HepG2 (cell line): ENCODE data around the gene ZNF84. TPM values are rescaled to one million over a fixed set of nuclear protein-coding genes. Genes with fewer than 3 reads are reported as not detected.

Experiments used
- ASH2L ChIP-seq: fragments of 300-600, 200-600 bp; sonication (generic); IDR thresholded peaks from 2 replicates; pipeline ENCODE4 v1.7.0; 2017; ENCODE audit warnings: low read depth, mild to moderate bottlenecking, moderate library complexity, mixed read lengths, low read length; ENCODE audit not compliant: insufficient read length
- CREB1 ChIP-seq, 2 experiments: fragments of 450-650 bp in 1 of 2; IDR thresholded peaks; 2 replicates each; pipeline ENCODE4 v1.6.1; 2016 to 2017; ENCODE audit warnings: control low read depth in 1 of 2, mild to moderate bottlenecking in 1 of 2, missing compliant biosample characterization in 1 of 2, missing genetic modification characterization in 1 of 2
- CREBL2 ChIP-seq: sonication (generic); formaldehyde crosslinking; IDR thresholded peaks from 2 replicates; pipeline ENCODE4 v1.8.1; 2023; ENCODE audit warnings: missing genetic modification reagents, mild to moderate bottlenecking, borderline replicate concordance
- FOXO1 ChIP-seq: sonication (generic); formaldehyde crosslinking; IDR thresholded peaks from 2 replicates; pipeline ENCODE4 v1.4.0; 2020; ENCODE audit warnings: missing genetic modification reagents
- GLMP ChIP-seq: sonication (generic); formaldehyde crosslinking; IDR thresholded peaks from 2 replicates; pipeline ENCODE4 v1.9.0; 2021; ENCODE audit warnings: missing genetic modification reagents, mild to moderate bottlenecking, borderline replicate concordance
- KLF9 ChIP-seq: IDR thresholded peaks from 2 replicates; pipeline ENCODE4 v1.6.1; 2016; ENCODE audit warnings: low read depth
- MTA1 ChIP-seq: sonication (generic); formaldehyde crosslinking; IDR thresholded peaks from 2 replicates; pipeline ENCODE4 v1.4.0; 2020; ENCODE audit warnings: missing genetic modification reagents, mild to moderate bottlenecking, borderline replicate concordance
- MXI1 ChIP-seq: IDR thresholded peaks from 3 replicates; pipeline ENCODE4 v1.6.1; 2012; ENCODE audit warnings: low read depth, low read length, inconsistent platforms, borderline replicate concordance
- SNAI1 ChIP-seq: sonication (generic); formaldehyde crosslinking; IDR thresholded peaks from 2 replicates; pipeline ENCODE4 v1.5.0; 2020; ENCODE audit warnings: mild to moderate bottlenecking, missing genetic modification reagents, borderline replicate concordance
- TAF1 ChIP-seq: sonication (generic); formaldehyde crosslinking; IDR thresholded peaks from 2 replicates; pipeline ENCODE4 v1.4.0; 2020; ENCODE audit warnings: missing genetic modification reagents
- TARDBP ChIP-seq: sonication (generic); formaldehyde crosslinking; IDR thresholded peaks from 2 replicates; pipeline ENCODE4 v1.8.0; 2022; ENCODE audit warnings: mild to moderate bottlenecking, missing genetic modification reagents
- TEAD2 ChIP-seq: sonication (generic); formaldehyde crosslinking; IDR thresholded peaks from 2 replicates; pipeline ENCODE4 v1.9.0; 2021; ENCODE audit warnings: missing genetic modification reagents
- ZBTB1 ChIP-seq: sonication (generic); formaldehyde crosslinking; IDR thresholded peaks from 2 replicates; pipeline ENCODE4 v1.4.0; 2020; ENCODE audit warnings: missing genetic modification reagents, borderline replicate concordance
- ZBTB4 ChIP-seq: sonication (generic); formaldehyde crosslinking; IDR thresholded peaks from 2 replicates; pipeline ENCODE4 v1.4.0; 2020; ENCODE audit warnings: missing genetic modification reagents, mild to moderate bottlenecking, borderline replicate concordance
- ZGPAT ChIP-seq: IDR thresholded peaks from 2 replicates; pipeline ENCODE4 v1.6.1; 2016; ENCODE audit warnings: mild to moderate bottlenecking
- ZMYM3 ChIP-seq: sonication (generic); formaldehyde crosslinking; IDR thresholded peaks from 2 replicates; pipeline ENCODE4 v1.5.1; 2020; ENCODE audit warnings: mild to moderate bottlenecking, missing genetic modification reagents
- ZNF121 ChIP-seq: sonication (generic); formaldehyde crosslinking; IDR thresholded peaks from 2 replicates; pipeline ENCODE4 v1.5.0; 2020; ENCODE audit warnings: mild to moderate bottlenecking, missing genetic modification reagents
- ZNF136 ChIP-seq: sonication (generic); formaldehyde crosslinking; IDR thresholded peaks from 2 replicates; pipeline ENCODE4 v1.8.1; 2022; ENCODE audit warnings: low read depth, mild to moderate bottlenecking, moderate library complexity, missing genetic modification reagents
- ZNF230 ChIP-seq: sonication (generic); formaldehyde crosslinking; IDR thresholded peaks from 2 replicates; pipeline ENCODE4 v1.4.0; 2020; ENCODE audit warnings: mild to moderate bottlenecking, missing genetic modification reagents
- ZNF44 ChIP-seq: sonication (generic); formaldehyde crosslinking; IDR thresholded peaks from 2 replicates; pipeline ENCODE4 v1.5.1; 2020; ENCODE audit warnings: mild to moderate bottlenecking, missing genetic modification reagents
- ZNF460 ChIP-seq: sonication (generic); formaldehyde crosslinking; IDR thresholded peaks from 2 replicates; pipeline ENCODE4 v1.5.1; 2020; ENCODE audit warnings: missing genetic modification reagents, mild to moderate bottlenecking, borderline replicate concordance
- ZNF713 ChIP-seq: sonication (generic); formaldehyde crosslinking; IDR thresholded peaks from 2 replicates; pipeline ENCODE4 v1.4.0; 2020; ENCODE audit warnings: mild to moderate bottlenecking, missing genetic modification reagents
- ZNF761 ChIP-seq: sonication (generic); formaldehyde crosslinking; conservative IDR thresholded peaks from 2 replicates; pipeline ENCODE4 v1.4.0; 2020; ENCODE audit warnings: mild to moderate bottlenecking, missing genetic modification reagents
- ZSCAN20 ChIP-seq: sonication (generic); formaldehyde crosslinking; IDR thresholded peaks from 2 replicates; pipeline ENCODE4 v1.4.0; 2020; ENCODE audit warnings: missing genetic modification reagents, mild to moderate bottlenecking, borderline replicate concordance
- ZSCAN22 ChIP-seq: sonication (generic); formaldehyde crosslinking; IDR thresholded peaks from 2 replicates; pipeline ENCODE4 v1.4.0; 2020; ENCODE audit warnings: mild to moderate bottlenecking, missing genetic modification reagents
- polyA plus RNA-seq, 8 experiments: library from polyadenylated mRNA; depleted of rRNA in 3 of 8; stranded (reverse) in 7 of 8; unstranded in 1 of 8; fragments of >200 nt; fragmentation: Illumina TruSeq in 4 of 8; extraction: Trizol in 4 of 8; gene quantifications; 2 replicates each; pipeline versions ENCODE4 v1.2.1 to v1.2.3, GENCODE V29; 2011 to 2016; ENCODE audit warnings: low read depth in 4 of 8, missing spikeins in 1 of 8, mixed read lengths in 1 of 8; ENCODE audit not compliant: insufficient read depth in 1 of 8
- total RNA-seq, 5 experiments: library from RNA; depleted of rRNA; stranded (reverse); fragments of >200 nt; fragmentation: Illumina TruSeq; extraction: Trizol; gene quantifications; 2 replicates each; pipeline ENCODE4 v1.2.3, GENCODE V29; 2016; ENCODE audit warnings: low read depth in 1 of 5

The ZNF84 gene
- total and polyA plus RNA-seq, 2 of the 13 experiments (the other 11 are each of a cell fraction or from before 2014, with no cell fraction given) = 15.5 to 21.8 TPM

GRCh38 chr12:133080026-133080367 lies 42.7 kb downstream of the ZNF84 start (continued):
- TF ChIP-seq ZNF136 (CRISPR knock-in tag) (no peak), ZSCAN20 (CRISPR knock-in tag) (no peak), MTA1 (CRISPR knock-in tag) (no peak), KLF9 (CRISPR knock-in tag) (no peak), ZNF44 (CRISPR knock-in tag) (no peak), ZNF761 (no peak), TEAD2 (no peak), ZNF460 (no peak; the same call in 1 of the 2 replicates), GLMP (CRISPR knock-in tag) (no peak), CREBL2 (CRISPR knock-in tag) (no peak), TARDBP (CRISPR knock-in tag) (peak; percentile 72; the same call in 1 of the 2 replicates), ZBTB1 (CRISPR knock-in tag) (no peak), ZNF230 (no peak), ZNF713 (CRISPR knock-in tag) (no peak), CREB1 (IDR thresholded peaks at IDR 0.05) (peak; percentile 97), CREB1 (CRISPR knock-in tag; IDR thresholded peaks at IDR 0.05) (peak; percentile 97; the same call in 1 of the 2 replicates), ZNF121 (CRISPR knock-in tag) (no peak), ZGPAT (no peak; the same call in none of the 2 replicates), MXI1 (peak; percentile 78; the same call in 2 of the 3 replicates), TAF1 (no peak), FOXO1 (peak; percentile 33; the same call in 1 of the 2 replicates), ASH2L (no peak), ZBTB4 (CRISPR knock-in tag) (no peak), SNAI1 (no peak; the same call in 1 of the 2 replicates), ZSCAN22 (CRISPR knock-in tag) (no peak), ZMYM3 (CRISPR knock-in tag) (no peak)
